Measurements from ENCODE around the gene HNRNPL.

- TF ChIP-seq EZH2 (IDR thresholded peaks at IDR 0.05; ENCODE audit: insufficient read depth, poor library complexity, severe bottlenecking) (no peak), EZH2phosphoT487 (IDR thresholded peaks at IDR 0.05; ENCODE audit: insufficient read depth, low read depth) (no peak)
Observed at GRCh38 chr19:38793177-38793576, 56.6 kb downstream of the HNRNPL start.
